GM12878 (cell line): ENCODE measurements around the gene RGS16. TPM values are rescaled to one million over a fixed set of nuclear protein-coding genes. Genes with fewer than 3 reads are reported as not detected.

Experiments
- ATF2 ChIP-seq: IDR thresholded peaks from 2 replicates; pipeline ENCODE4 v1.6.1; 2012; ENCODE audit warnings: low read length, inconsistent platforms
- BHLHE40 ChIP-seq, 2 experiments: fragments of 450-650 bp in 1 of 2; IDR thresholded peaks; 2 replicates each; pipeline ENCODE4 v1.6.1; 2011 to 2017; ENCODE audit warnings: low read depth in 2 of 2, borderline replicate concordance in 1 of 2, improper control_type of control experiment in 1 of 2, low read length in 1 of 2, mild to moderate bottlenecking in 1 of 2
- CBFB ChIP-seq: IDR thresholded peaks from 2 replicates; pipeline ENCODE4 v1.6.1; 2016; ENCODE audit warnings: antibody characterized with exemption, low read depth
- CBX3 ChIP-seq: fragments of 200-600 bp; sonication (generic); IDR thresholded peaks from 2 replicates; pipeline ENCODE4 v1.6.1; 2016; ENCODE audit warnings: low read depth, borderline replicate concordance
- CBX5 ChIP-seq: sonication (generic); IDR thresholded peaks from 2 replicates; pipeline ENCODE4 v1.6.1; 2016; ENCODE audit warnings: low read depth, moderate library complexity, mild to moderate bottlenecking, inconsistent platforms
- CHD1 ChIP-seq: IDR thresholded peaks from 2 replicates; pipeline ENCODE4 v1.6.1; 2012; ENCODE audit warnings: low read depth, low read length, improper control_type of control experiment
- CHD4 ChIP-seq: fragments of 200-600 bp; sonication (generic); IDR thresholded peaks from 2 replicates; pipeline ENCODE4 v1.6.1; 2016; ENCODE audit warnings: mild to moderate bottlenecking
- EED ChIP-seq: sonication (generic); IDR thresholded peaks from 2 replicates; pipeline ENCODE4 v1.6.1; 2016; ENCODE audit warnings: antibody characterized with exemption, low read depth
- GABPA ChIP-seq: IDR thresholded peaks from 2 replicates; pipeline ENCODE4 v1.6.1; 2014; ENCODE audit warnings: antibody characterized with exemption, low read depth, mild to moderate bottlenecking, inconsistent platforms
- GATAD2B ChIP-seq: fragments of 450-650 bp; conservative IDR thresholded peaks from 2 replicates; pipeline ENCODE4 v1.6.1; 2017; ENCODE audit warnings: low read depth, mild to moderate bottlenecking, moderate library complexity
- HDAC2 ChIP-seq: fragments of 200-600 bp; sonication (generic); IDR thresholded peaks from 2 replicates; pipeline ENCODE4 v1.6.1; 2017
- IKZF1 ChIP-seq: fragments of 450-650 bp; conservative IDR thresholded peaks from 2 replicates; pipeline ENCODE4 v1.6.1; 2017; ENCODE audit warnings: antibody characterized with exemption, mild to moderate bottlenecking
- KAT2A ChIP-seq: conservative IDR thresholded peaks from 2 replicates; pipeline ENCODE4 v1.6.1; 2011; ENCODE audit warnings: low read depth, low read length; ENCODE audit not compliant: control insufficient read depth
- KDM1A ChIP-seq: fragments of 200-600 bp; sonication (generic); IDR thresholded peaks from 2 replicates; pipeline ENCODE4 v1.6.1; 2016; ENCODE audit warnings: borderline replicate concordance
- MAX ChIP-seq: IDR thresholded peaks from 2 replicates; pipeline ENCODE4 v1.6.1; 2012; ENCODE audit warnings: low read depth, low read length, improper control_type of control experiment
- MEF2A ChIP-seq: IDR thresholded peaks from 2 replicates; pipeline ENCODE4 v1.6.1; 2011; ENCODE audit warnings: low read depth, mild to moderate bottlenecking, low read length, moderate library complexity; ENCODE audit not compliant: insufficient read depth
- MLLT1 ChIP-seq: fragments of 450-650 bp; IDR thresholded peaks from 2 replicates; pipeline ENCODE4 v1.6.1; 2016; ENCODE audit warnings: mild to moderate bottlenecking
- MTA3 ChIP-seq: IDR thresholded peaks from 2 replicates; pipeline ENCODE4 v1.6.1; 2012; ENCODE audit warnings: low read length, inconsistent platforms, borderline replicate concordance
- NBN ChIP-seq: fragments of 450-650 bp; IDR thresholded peaks from 2 replicates; pipeline ENCODE4 v1.6.1; 2016
- NFIC ChIP-seq: IDR thresholded peaks from 2 replicates; pipeline ENCODE4 v1.6.1; 2012; ENCODE audit warnings: low read depth, mild to moderate bottlenecking, inconsistent platforms, low read length, moderate library complexity
- NFYA ChIP-seq: IDR thresholded peaks from 2 replicates; pipeline ENCODE4 v1.6.1; 2011; ENCODE audit warnings: low read depth, mild to moderate bottlenecking, low read length, improper control_type of control experiment, borderline replicate concordance
- NR2F1 ChIP-seq: fragments of 450-650 bp; conservative IDR thresholded peaks from 2 replicates; pipeline ENCODE4 v1.6.1; 2017; ENCODE audit warnings: mild to moderate bottlenecking
- RAD51 ChIP-seq: fragments of 450-650 bp; IDR thresholded peaks from 2 replicates; pipeline ENCODE4 v1.6.1; 2016; ENCODE audit warnings: moderate library complexity, mild to moderate bottlenecking, inconsistent platforms
- RFX5 ChIP-seq: IDR thresholded peaks from 2 replicates; pipeline ENCODE4 v1.6.1; 2011; ENCODE audit warnings: low read depth, low read length, improper control_type of control experiment
- RUNX3 ChIP-seq: IDR thresholded peaks from 2 replicates; pipeline ENCODE4 v1.6.1; 2012; ENCODE audit warnings: low read length, inconsistent platforms
- SIN3A ChIP-seq: IDR thresholded peaks from 2 replicates; pipeline ENCODE4 v1.6.1; 2012; ENCODE audit warnings: low read depth, low read length, improper control_type of control experiment
- SIX5 ChIP-seq: IDR thresholded peaks from 2 replicates; pipeline ENCODE4 v1.6.1; 2011; ENCODE audit warnings: mild to moderate bottlenecking, low read depth, low read length, moderate library complexity; ENCODE audit not compliant: severe bottlenecking
- SMAD1 ChIP-seq: fragments of 450-650 bp; IDR thresholded peaks from 2 replicates; pipeline ENCODE4 v1.6.1; 2018; ENCODE audit warnings: mild to moderate bottlenecking, low read depth; ENCODE audit not compliant: partially characterized antibody
- TCF7 ChIP-seq: IDR thresholded peaks from 2 replicates; pipeline ENCODE4 v1.6.1; 2014; ENCODE audit warnings: antibody characterized with exemption, borderline replicate concordance
- USF2 ChIP-seq: IDR thresholded peaks from 2 replicates; pipeline ENCODE4 v1.6.1; 2011; ENCODE audit warnings: low read depth, low read length, improper control_type of control experiment, borderline replicate concordance
- YBX1 ChIP-seq: fragments of 450-650 bp; IDR thresholded peaks from 2 replicates; pipeline ENCODE4 v1.6.1; 2016; ENCODE audit warnings: antibody characterized with exemption
- ZNF207 ChIP-seq: fragments of 450-650 bp; IDR thresholded peaks from 2 replicates; pipeline ENCODE4 v1.6.1; 2014; ENCODE audit warnings: antibody characterized with exemption, mild to moderate bottlenecking, borderline replicate concordance
- ZSCAN29 ChIP-seq: fragments of 450-650 bp; IDR thresholded peaks from 2 replicates; pipeline ENCODE4 v1.6.1; 2017; ENCODE audit warnings: mild to moderate bottlenecking, moderate library complexity
- polyA plus RNA-seq, 11 experiments: library from polyadenylated mRNA; depleted of rRNA in 4 of 11; unstranded in 6 of 11; stranded (reverse) in 5 of 11; fragments of >200 nt; fragmentation: Nextera tagmentation in 4 of 11; fragmentation: Illumina TruSeq in 1 of 11; extraction: Ambion mirVana in 4 of 11; extraction: Trizol in 1 of 11; gene quantifications; 1 replicate in 1 of 11; 2 replicates in 10 of 11; pipeline versions ENCODE4 v1.2.1 to v1.2.3, GENCODE V29; 2011 to 2016; ENCODE audit warnings: inconsistent platforms in 2 of 11, missing spikeins in 2 of 11, low read depth in 1 of 11
- total RNA-seq, 4 experiments: library from RNA; depleted of rRNA in 3 of 4; stranded (reverse); fragments of >200 nt in 3 of 4; fragmentation: Illumina TruSeq in 1 of 4; extraction: Trizol in 1 of 4; gene quantifications; 2 replicates each; pipeline versions ENCODE4 v1.2.1 to v1.2.3, GENCODE V29; 2013 to 2021

RGS16 gene
- total and polyA plus RNA-seq, 10 of the 15 experiments (the other 5 are each of a cell fraction or from before 2014, with no cell fraction given): 16.4 to 58.2 (median 44.6) TPM

GRCh38 chr1:182617734-182618351, 13.7 kb upstream of the RGS16 start (continued):
- no peak for TF ChIP-seq RUNX3
- no peak for TF ChIP-seq NFIC
- TF ChIP-seq USF2: no peak
- no peak for TF ChIP-seq NFYA
- TF ChIP-seq HDAC2: no peak
- TF ChIP-seq YBX1: no peak
- no peak for TF ChIP-seq CBX5
- TF ChIP-seq RAD51: no peak
- no peak for TF ChIP-seq SIX5
- no peak for TF ChIP-seq CHD1
- TF ChIP-seq MLLT1: no peak
- no peak for TF ChIP-seq ATF2
- no peak for TF ChIP-seq KDM1A
- no peak for TF ChIP-seq SMAD1
- peak; percentile 96 for TF ChIP-seq EED
- peak in 1 of 2 experiments; percentile 26; a peak in 1 of 4 replicates for TF ChIP-seq BHLHE40 (IDR thresholded peaks at IDR 0.05; ENCODE audit: borderline replicate concordance in 1 of 2, low read depth in 2 of 2, low read length in 1 of 2)
- TF ChIP-seq CHD4: no peak
- no peak for TF ChIP-seq NBN
- TF ChIP-seq RFX5: no peak
- TF ChIP-seq KAT2A: no peak
- no peak for TF ChIP-seq ZSCAN29
- TF ChIP-seq MAX: no peak
- no peak for TF ChIP-seq GABPA
- TF ChIP-seq IKZF1: peak; percentile 97
- TF ChIP-seq GATAD2B: peak; percentile 88
- TF ChIP-seq CBFB: no peak
- no peak for TF ChIP-seq MTA3
- no peak for TF ChIP-seq TCF7
- no peak for TF ChIP-seq CBX3
- no peak for TF ChIP-seq ZNF207
- TF ChIP-seq SIN3A: no peak
- TF ChIP-seq NR2F1: peak; percentile 67
- TF ChIP-seq MEF2A: no peak
